GM21367 (cell line): Measurements from ENCODE around the gene AK4.
A peak's percentile ranks its signal among the peaks of the same experiment; 100 is the strongest.

Source experiments
- ATAC-seq: cut with Tn5 transposase; IDR thresholded peaks from one replicate; pipeline ENCODE4 v1.9.1; 2021; ENCODE audit not compliant: unreplicated experiment

The AK4 gene

GRCh38 chr1:65175171-65176055, 27.4 kb downstream of the AK4 start:
- no peak for ATAC-seq

GRCh38 chr1:65176056-65176450, 28.1 kb downstream of the AK4 start:
- ATAC-seq, result no peak

- no peak for ATAC-seq
These were observed 28.6 kb downstream of the AK4 start for GRCh38 chr1:65176591-65176990.

DNA sequence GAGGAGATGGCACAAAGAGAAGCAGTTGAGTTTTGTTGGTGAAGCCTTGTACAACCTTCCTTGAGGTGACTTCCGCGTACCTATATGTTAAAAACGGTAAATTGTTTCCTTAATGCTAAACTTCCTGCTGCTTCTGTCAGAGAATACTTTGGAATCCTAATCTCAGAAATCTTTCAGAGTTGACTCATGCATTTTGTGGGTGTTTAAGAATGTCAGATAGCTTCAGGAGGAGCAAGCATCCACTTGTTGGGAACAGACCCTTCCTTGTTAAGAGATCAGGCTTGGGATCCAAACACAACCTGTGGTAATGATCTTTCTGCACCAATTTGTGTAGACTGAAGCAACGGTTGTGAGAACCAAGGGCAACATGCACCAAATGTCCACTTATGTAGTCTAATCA, 29.5 kb downstream of the AK4 start:
- no peak for ATAC-seq

DNA sequence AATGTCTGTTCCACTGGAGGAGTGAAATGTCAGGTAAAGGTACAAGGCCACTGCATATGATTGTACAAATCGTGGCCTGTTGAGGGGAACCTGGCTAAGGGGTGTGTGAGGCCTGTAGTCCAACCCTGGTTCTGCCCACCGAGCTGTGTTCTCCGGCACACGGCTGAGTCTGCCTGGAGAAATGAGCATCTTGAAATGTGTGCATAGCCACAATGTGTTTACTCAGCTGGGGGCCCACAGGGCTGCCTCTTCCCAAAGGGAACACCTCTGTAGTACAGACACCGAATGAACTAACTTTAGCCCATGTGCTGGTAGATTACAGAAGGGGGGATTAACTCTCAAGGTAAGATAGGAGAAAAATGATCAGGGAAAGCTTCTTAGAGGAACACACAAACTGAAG, 30.2 kb downstream of the AK4 start:
- no peak for ATAC-seq

- ATAC-seq, result no peak
These were observed 31.1 kb downstream of the AK4 start for GRCh38 chr1:65179148-65179547.

GRCh38 chr1:65180977-65181376, 33.0 kb downstream of the AK4 start:
- no peak for ATAC-seq

GRCh38 chr1:65182658-65183268, 34.8 kb downstream of the AK4 start:
- no peak for ATAC-seq

GRCh38 chr1:65189576-65190115, 41.6 kb downstream of the AK4 start:
- ATAC-seq, result no peak

DNA sequence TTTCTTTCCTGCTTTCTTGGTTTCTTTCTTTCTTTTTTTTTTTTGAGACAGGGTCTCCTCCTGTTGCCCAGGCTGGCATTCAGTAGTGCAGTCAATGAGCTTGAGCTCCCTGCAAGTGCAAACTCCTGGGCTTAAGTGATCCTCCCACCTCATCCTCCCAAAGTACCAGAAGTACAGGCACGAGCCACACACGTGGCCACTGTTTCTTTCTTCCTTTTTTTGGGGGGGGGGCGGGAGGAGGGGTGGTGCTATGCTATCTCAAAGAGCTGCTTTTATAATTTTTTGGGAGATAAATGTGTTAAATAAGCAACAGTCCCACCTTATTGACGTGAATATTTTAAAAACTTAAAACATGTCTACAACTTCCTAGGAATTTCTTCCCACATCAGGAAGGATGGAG, 42.2 kb downstream of the AK4 start:
- ATAC-seq, result no peak

DNA sequence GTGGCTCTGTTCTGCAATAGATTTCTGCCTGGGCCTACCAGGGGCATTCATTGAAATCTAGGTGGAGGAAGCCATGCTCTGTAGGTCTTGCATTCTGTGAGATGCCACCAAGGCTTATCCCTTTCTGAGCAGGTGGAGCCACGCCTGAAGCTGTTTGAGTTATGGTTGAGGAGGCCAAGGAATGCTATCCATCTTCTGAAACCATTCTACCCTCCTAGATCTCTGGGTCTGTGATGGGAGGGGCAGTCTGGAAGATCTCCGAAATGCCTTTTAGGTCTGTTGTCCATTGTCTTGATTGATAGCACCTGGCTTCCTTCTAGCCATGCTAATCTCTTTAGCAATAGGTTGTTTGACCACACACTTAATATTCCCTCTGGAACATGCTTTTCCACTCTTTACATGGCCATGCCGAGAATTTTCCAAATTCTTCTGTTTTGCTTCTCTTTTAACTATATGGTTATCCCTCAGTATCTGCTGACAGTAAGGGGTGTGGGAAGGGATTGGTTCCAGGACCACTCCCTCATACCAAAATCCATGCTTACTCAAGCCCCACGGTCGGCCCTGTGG, 45.2 kb downstream of the AK4 start:
- ATAC-seq, result no peak

GRCh38 chr1:65195495-65196417, 47.8 kb downstream of the AK4 start:
- ATAC-seq, result no peak

DNA sequence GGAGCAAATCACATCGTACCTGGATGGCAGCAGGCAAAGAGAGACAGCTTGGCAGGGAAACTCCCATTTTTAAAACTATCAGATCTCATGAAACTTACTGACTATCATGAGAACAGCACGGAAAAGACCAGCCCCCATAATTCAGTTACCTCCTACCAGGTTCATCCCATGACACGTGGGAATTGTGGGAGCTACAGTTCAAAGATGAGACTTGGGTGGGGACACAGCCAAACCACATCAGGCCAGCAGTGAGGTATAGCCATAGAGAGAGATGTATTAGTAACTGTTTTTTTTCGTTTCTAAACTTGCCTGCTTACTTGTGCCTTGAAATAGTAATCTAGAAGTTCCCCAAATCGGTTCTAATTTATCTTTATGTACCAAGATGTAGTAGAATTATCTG, 48.9 kb downstream of the AK4 start:
- ATAC-seq, result no peak

DNA sequence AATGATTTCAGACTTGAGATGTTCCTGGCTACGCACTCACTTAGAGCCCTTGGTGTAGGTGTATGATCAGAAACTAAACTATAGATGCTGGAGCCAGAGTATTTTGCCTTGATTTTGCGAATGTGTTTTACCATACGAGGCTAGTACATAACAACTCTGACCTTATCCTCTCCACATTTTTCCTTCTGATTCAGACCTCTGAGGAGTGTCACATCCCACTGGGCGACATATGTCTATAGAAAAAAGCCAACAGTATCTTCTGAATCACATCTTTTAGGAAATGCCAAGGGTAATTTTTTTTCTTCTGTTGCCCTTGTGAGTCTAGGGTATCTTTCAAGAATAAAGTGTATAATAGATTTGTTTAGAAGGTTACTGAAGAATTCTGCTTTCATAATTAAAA, 49.6 kb downstream of the AK4 start:
- ATAC-seq, result no peak

DNA sequence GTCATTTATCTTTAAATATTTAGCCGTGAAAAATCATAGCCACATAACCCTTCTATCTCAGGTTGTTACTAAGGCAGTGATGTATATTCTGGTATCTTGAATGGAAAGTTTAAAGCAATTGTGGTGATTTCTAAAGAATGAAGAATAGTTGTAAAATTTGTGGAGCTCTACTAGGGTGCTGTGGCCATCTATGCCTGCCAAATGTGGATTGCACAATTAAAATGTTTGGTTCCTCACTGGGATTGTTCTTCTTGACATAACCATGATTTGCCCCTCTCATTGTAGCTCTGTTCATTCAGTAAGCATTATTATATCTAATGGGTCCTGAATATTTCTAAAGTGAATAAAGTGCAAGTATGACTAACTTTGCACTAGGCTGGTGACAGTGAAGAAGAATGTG, 50.1 kb downstream of the AK4 start:
- ATAC-seq, result no peak

DNA sequence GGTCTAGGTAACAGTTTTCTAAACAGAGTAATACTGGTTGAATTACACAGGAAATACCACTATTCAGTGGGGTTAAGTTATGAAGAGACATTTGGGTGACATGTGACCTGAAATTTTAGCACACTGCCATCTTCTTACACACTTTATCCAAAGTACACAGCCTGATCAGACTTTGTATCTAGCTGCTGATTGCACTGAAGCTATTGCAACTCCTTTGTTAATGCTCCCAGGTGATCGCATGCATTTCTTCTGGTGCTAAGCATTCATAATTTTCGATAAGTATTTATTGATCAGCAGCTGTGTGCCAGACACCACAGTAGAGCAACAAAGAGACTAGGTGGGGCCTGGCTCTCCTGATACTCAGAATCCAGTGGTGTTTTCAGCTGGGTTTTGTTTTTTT, 52.4 kb downstream of the AK4 start:
- ATAC-seq, result no peak

DNA sequence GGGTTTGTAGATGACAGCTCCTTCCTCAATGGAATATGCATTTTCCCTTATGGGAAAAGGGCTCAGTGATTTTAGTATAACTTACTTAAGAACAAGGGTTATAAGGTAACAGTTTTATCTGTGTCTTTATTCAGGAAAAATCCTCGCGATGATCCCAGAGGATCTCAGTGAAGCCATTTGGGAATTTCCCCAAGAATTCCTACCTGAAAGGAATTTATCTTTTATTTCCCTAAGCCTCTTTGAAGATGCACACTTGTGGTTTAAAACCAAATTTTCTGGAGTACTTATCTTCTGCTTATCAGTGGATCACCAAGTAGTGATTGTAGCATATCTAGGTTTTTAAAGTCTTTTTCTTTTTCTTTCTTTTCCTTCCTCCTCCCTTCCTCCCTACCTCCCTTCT, 58.8 kb downstream of the AK4 start:
- no peak for ATAC-seq

- ATAC-seq, result peak; percentile 64
These were observed 59.3 kb downstream of the AK4 start for GRCh38 chr1:65207317-65207716.

DNA sequence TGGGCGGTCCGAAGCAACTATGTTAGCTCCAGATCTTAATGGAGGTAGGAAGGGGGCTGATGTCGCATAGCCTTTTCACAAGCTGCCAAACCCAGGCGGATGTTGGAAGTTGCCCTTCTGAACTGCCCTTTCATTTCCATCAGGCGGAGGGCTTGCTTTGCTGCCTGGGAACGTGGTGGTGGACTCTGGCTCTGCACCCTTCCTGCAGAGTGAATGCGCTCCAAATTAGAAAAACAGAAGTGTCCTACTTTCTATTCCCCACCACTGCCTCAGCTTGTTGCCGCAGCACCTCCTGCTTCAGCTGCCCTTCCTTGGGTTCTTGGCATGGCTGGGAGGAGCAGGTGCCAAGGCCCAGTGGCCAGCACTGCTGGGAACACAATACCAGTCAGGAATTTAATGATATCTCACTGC, 60.6 kb downstream of the AK4 start:
- ATAC-seq, result no peak

- ATAC-seq, result no peak
These were observed 61.2 kb downstream of the AK4 start for GRCh38 chr1:65209005-65209885.
